PC-9 (cell line): ENCODE results near the gene FAM13B. TPM values are rescaled to one million over a fixed set of nuclear protein-coding genes. Genes with fewer than 3 reads are reported as not detected.
"Not testable (repeated sequence)": the region's sequence is repeated elsewhere in the genome, so short reads cannot be mapped to it uniquely, and the experiment has no call there.

Experiments
- BruUV-seq: library from RNA; stranded (reverse); fragments of 400-500 nt; replicated peaks from 2 replicates; lab custom pipeline; 2021; lab: Mats Ljungman, UMichigan
- CTCF ChIA-PET: fragments of 300-600 bp; sonication (Branson Sonifier 250); formaldehyde crosslinking; loops from one replicate; lab custom pipeline; 2022; ENCODE audit warnings: antibody characterized with exemption; lab: Charles Lee
- POLR2A ChIA-PET: fragments of 300-600 bp; sonication (Branson Sonifier 250); formaldehyde crosslinking; loops from one replicate; lab custom pipeline; 2022; ENCODE audit warnings: antibody characterized with exemption; ENCODE audit not compliant: unreplicated experiment; lab: Charles Lee
- DNase-seq, 2 experiments: peaks; one replicate each; pipeline versions ENCODE4 v3.0.0 to v3.0.0-alpha.2; 2015 to 2022; ENCODE audit warnings: mixed read lengths in 1 of 2
- H2AFZ ChIP-seq: fragments of 200-600 bp; sonication (generic); 2 replicates; pipeline ENCODE4 v1.8.1; 2017; ENCODE audit warnings: antibody characterized with exemption
- H3F3A ChIP-seq: fragments of 200-600 bp; sonication (generic); 2 replicates; pipeline ENCODE4 v1.8.1; 2017; ENCODE audit warnings: antibody characterized with exemption, mild to moderate bottlenecking, low read depth; ENCODE audit not compliant: insufficient read depth
- H3K27ac ChIP-seq: fragments of 200-600 bp; sonication (generic); 2 replicates; pipeline ENCODE4 v1.6.1; 2016; ENCODE audit warnings: mixed run types
- H3K27me3 ChIP-seq: fragments of 200-600 bp; sonication (generic); 2 replicates; pipeline ENCODE4 v1.6.1; 2016; ENCODE audit warnings: low read depth, mixed run types; ENCODE audit not compliant: insufficient read depth
- H3K36me3 ChIP-seq: fragments of 200-600 bp; sonication (generic); 2 replicates; pipeline ENCODE4 v1.6.1; 2016; ENCODE audit warnings: low read depth, mixed run types
- H3K4me1 ChIP-seq: fragments of 200-600 bp; sonication (generic); replicated peaks from 2 replicates; pipeline ENCODE4 v1.6.1; 2016; ENCODE audit warnings: mixed run types; ENCODE audit not compliant: insufficient read depth
- H3K4me2 ChIP-seq: fragments of 200-600 bp; sonication (generic); 2 replicates; pipeline ENCODE4 v1.6.1; 2017; ENCODE audit warnings: mixed run types
- H3K4me3 ChIP-seq: fragments of 200-600 bp; sonication (generic); 2 replicates; pipeline ENCODE4 v1.6.1; 2016; ENCODE audit warnings: mixed run types
- H3K79me2 ChIP-seq: fragments of 200-600 bp; sonication (generic); 2 replicates; pipeline ENCODE4 v1.6.1; 2017; ENCODE audit warnings: low read depth, mixed run types
- H3K9me2 ChIP-seq: fragments of 200-600 bp; sonication (generic); 2 replicates; pipeline ENCODE4 v1.8.1; 2017; ENCODE audit warnings: mild to moderate bottlenecking; ENCODE audit not compliant: insufficient read depth
- H3K9me3 ChIP-seq: fragments of 200-600 bp; sonication (generic); 2 replicates; pipeline ENCODE4 v1.8.1; 2016; ENCODE audit warnings: low read depth; ENCODE audit not compliant: insufficient read depth
- H4K20me1 ChIP-seq: fragments of 200-600 bp; sonication (generic); 2 replicates; pipeline ENCODE4 v1.8.1; 2017; ENCODE audit not compliant: insufficient read depth
- EZH2 ChIP-seq: fragments of 200-600 bp; sonication (generic); IDR thresholded peaks from 2 replicates; pipeline ENCODE4 v1.8.0; 2017; ENCODE audit warnings: antibody characterized with exemption, low read depth
- intact Hi-C: fragments of 100-400 bp; cut with micrococcal nuclease; formaldehyde crosslinking; loops from one replicate; pipeline ENCODE4 v1.10.0; 2022; ENCODE audit not compliant: unreplicated experiment
- total RNA-seq: library from RNA; stranded (reverse); gene quantifications from 2 replicates; pipeline ENCODE4 v1.2.3, GENCODE V29; 2021
- TF ChIP-seq, protein P1 (sequence below): fragments of 200-600 bp; sonication (generic); conservative IDR thresholded peaks from 2 replicates; pipeline ENCODE4 v1.6.1; 2017; ENCODE audit warnings: mixed run types, antibody characterized with exemption, mild to moderate bottlenecking, moderate library complexity

Gene FAM13B
- total RNA-seq, 1 experiment from 2014 or later = 25.1 TPM

GRCh38 chr5:137954131-137954879, 78.6 kb downstream of the FAM13B start:
- Histone ChIP-seq H3K9me2 (no peaks in the 10 kb centered on the region), H3K4me2 (no peak overlapping the region), H3K9me3 (no peaks in the 10 kb centered on the region), H3K4me3 (no peak overlapping the region), H3F3A (no peaks in the 10 kb centered on the region), H3K36me3 (peaks cover 19% of the 10 kb centered on the region), H4K20me1 (0 out of 2 replicates have a peak, but pooled peaks cover 3% of the 10 kb centered on the region), H3K27me3 (no peaks in the 10 kb centered on the region), H3K27ac (no peak overlapping the region), H3K4me1 (no peaks in the 10 kb centered on the region), H2AFZ (no peak overlapping the region), H3K79me2 (no peaks in the 10 kb centered on the region)
- TF ChIP-seq, protein P1, sequence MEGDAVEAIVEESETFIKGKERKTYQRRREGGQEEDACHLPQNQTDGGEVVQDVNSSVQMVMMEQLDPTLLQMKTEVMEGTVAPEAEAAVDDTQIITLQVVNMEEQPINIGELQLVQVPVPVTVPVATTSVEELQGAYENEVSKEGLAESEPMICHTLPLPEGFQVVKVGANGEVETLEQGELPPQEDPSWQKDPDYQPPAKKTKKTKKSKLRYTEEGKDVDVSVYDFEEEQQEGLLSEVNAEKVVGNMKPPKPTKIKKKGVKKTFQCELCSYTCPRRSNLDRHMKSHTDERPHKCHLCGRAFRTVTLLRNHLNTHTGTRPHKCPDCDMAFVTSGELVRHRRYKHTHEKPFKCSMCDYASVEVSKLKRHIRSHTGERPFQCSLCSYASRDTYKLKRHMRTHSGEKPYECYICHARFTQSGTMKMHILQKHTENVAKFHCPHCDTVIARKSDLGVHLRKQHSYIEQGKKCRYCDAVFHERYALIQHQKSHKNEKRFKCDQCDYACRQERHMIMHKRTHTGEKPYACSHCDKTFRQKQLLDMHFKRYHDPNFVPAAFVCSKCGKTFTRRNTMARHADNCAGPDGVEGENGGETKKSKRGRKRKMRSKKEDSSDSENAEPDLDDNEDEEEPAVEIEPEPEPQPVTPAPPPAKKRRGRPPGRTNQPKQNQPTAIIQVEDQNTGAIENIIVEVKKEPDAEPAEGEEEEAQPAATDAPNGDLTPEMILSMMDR = no peak
- TF ChIP-seq EZH2 = no peak
- no peak for DNase-seq
- ChIA-PET CTCF (interaction anchor here (1.5 kb wide), 1 partner anchor 175 kb away, joined by 5 read pairs; no protein-coding TSS in a partner anchor), POLR2A (interaction anchor here (0.6 to 0.7 kb wide), 2 partner anchors 26 to 100 kb away, joined by 4 to 23 read pairs; no protein-coding TSS in a partner anchor)
- intact Hi-C loops = no loop called here
- no TSS peak for BruUV-seq

GRCh38 chr5:137945825-137946224, 87.1 kb downstream of the FAM13B start:
- no peak overlapping the region for H3K4me2 ChIP-seq
- H3K9me2 ChIP-seq = no peaks in the 10 kb centered on the region
- no peak overlapping the region for H2AFZ ChIP-seq
- H3K9me3 ChIP-seq = no peaks in the 10 kb centered on the region
- CTCF ChIA-PET = no interaction called here
- DNase-seq = no peak
- H3K27ac ChIP-seq = no peak overlapping the region
- no TSS peak for BruUV-seq
- H3K79me2 ChIP-seq = no peaks in the 10 kb centered on the region
- H4K20me1 ChIP-seq = no peaks in the 10 kb centered on the region
- H3F3A ChIP-seq = 0 out of 2 replicates have a peak, but pooled peaks cover 7% of the 10 kb centered on the region
- intact Hi-C loops = no loop called here
- POLR2A ChIA-PET = no interaction called here
- peaks cover 35% of the 10 kb centered on the region for H3K36me3 ChIP-seq
- no peaks in the 10 kb centered on the region for H3K4me1 ChIP-seq
- TF ChIP-seq, protein P1 = no peak
- no peak for TF ChIP-seq EZH2
- no peak overlapping the region for H3K4me3 ChIP-seq
- no peaks in the 10 kb centered on the region for H3K27me3 ChIP-seq

GRCh38 chr5:137944280-137944679, 88.6 kb downstream of the FAM13B start:
- H3K27ac ChIP-seq, H3K4me1 ChIP-seq, CTCF ChIA-PET, H3K27me3 ChIP-seq, H3K9me2 ChIP-seq, H3K79me2 ChIP-seq, H4K20me1 ChIP-seq, H3K4me2 ChIP-seq, H3F3A ChIP-seq, intact Hi-C loops, POLR2A ChIA-PET, H3K4me3 ChIP-seq, H3K9me3 ChIP-seq, H2AFZ ChIP-seq, DNase-seq, BruUV-seq: not testable (repeated sequence)
- H3K36me3 ChIP-seq = peaks cover 44% of the 10 kb centered on the region
